ENCODE measurements around the gene TMEM54. TPM values are rescaled to one million over a fixed set of nuclear protein-coding genes. Genes with fewer than 3 reads are reported as not detected.

The TMEM54 gene
- total and polyA plus RNA-seq, 2 of the 13 experiments (the other 11 are each of a cell fraction or from before 2014, with no cell fraction given): 2.5 to 2.9 TPM

- no peak for TF ChIP-seq RBM39 (IDR thresholded peaks at IDR 0.05; ENCODE audit: low read depth, low read length, poor library complexity, severe bottlenecking)
- peak; percentile 92 for TF ChIP-seq MAZ (IDR thresholded peaks at IDR 0.05; ENCODE audit: borderline replicate concordance, low read depth, low read length)
- TF ChIP-seq MAZ (CRISPR knock-in tag; IDR thresholded peaks at IDR 0.05; ENCODE audit: low read depth): peak; percentile 92
- peak; percentile 63; the same call in 1 of the 2 replicates for TF ChIP-seq ZNF567 (CRISPR knock-in tag; IDR thresholded peaks at IDR 0.05; ENCODE audit: borderline replicate concordance)
- TF ChIP-seq FOXJ3 (CRISPR knock-in tag; IDR thresholded peaks at IDR 0.05; ENCODE audit: borderline replicate concordance): no peak
- TF ChIP-seq SP140L (CRISPR knock-in tag; IDR thresholded peaks at IDR 0.05; ENCODE audit: borderline replicate concordance): peak; percentile 99; the same call in 1 of the 2 replicates
- TF ChIP-seq MBNL3 (CRISPR knock-in tag; conservative IDR thresholded peaks at IDR 0.05): no peak
- TF ChIP-seq ZNF775 (CRISPR knock-in tag; IDR thresholded peaks at IDR 0.05; ENCODE audit: borderline replicate concordance): no peak
- TF ChIP-seq ZNF839 (CRISPR knock-in tag; IDR thresholded peaks at IDR 0.05; ENCODE audit: borderline replicate concordance): peak; percentile 89
- peak; percentile 70 for TF ChIP-seq DRAP1 (CRISPR knock-in tag; IDR thresholded peaks at IDR 0.05)
- TF ChIP-seq PHF8 (CRISPR knock-in tag; IDR thresholded peaks at IDR 0.05): 0 out of 2 replicates have a peak, but pooled peaks have one; percentile 41
- no peak for TF ChIP-seq ZNF512B (CRISPR knock-in tag; IDR thresholded peaks at IDR 0.05; ENCODE audit: borderline replicate concordance)
- no peak for TF ChIP-seq SRF (IDR thresholded peaks at IDR 0.05; ENCODE audit: low read depth, low read length)
- peak; percentile 81; the same call in 1 of the 2 replicates for TF ChIP-seq ZNF354B (CRISPR knock-in tag; IDR thresholded peaks at IDR 0.05)
- TF ChIP-seq ZNF607 (CRISPR knock-in tag; IDR thresholded peaks at IDR 0.05; ENCODE audit: borderline replicate concordance): peak; percentile 99
- peak; percentile 89; the same call in 1 of the 2 replicates for TF ChIP-seq IRF1 (CRISPR knock-in tag; IDR thresholded peaks at IDR 0.05; ENCODE audit: low read depth)
- peak; percentile 59 for TF ChIP-seq MAX (IDR thresholded peaks at IDR 0.05)
- TF ChIP-seq UBTF (CRISPR knock-in tag; IDR thresholded peaks at IDR 0.05): peak; percentile 60
- peak; percentile 99 for TF ChIP-seq ZNF563 (CRISPR knock-in tag; IDR thresholded peaks at IDR 0.05)
Measured at GRCh38 chr1:32886004-32886827, 15.0 kb downstream of the TMEM54 start, which contains the start of gene HPCA (continued).
